Measurements from ENCODE around the gene CCSER1. TPM values are rescaled to one million over a fixed set of nuclear protein-coding genes. Genes with fewer than 3 reads are reported as not detected.

CCSER1 gene
- polyA plus RNA-seq, 3 donors: 16.8 to 22.5 (median 18.8) TPM

- DNase-seq: no peak
Measured at GRCh38 chr4:90189946-90190345, 62.8 kb downstream of the CCSER1 start.

- DNase-seq: no peak
Measured at GRCh38 chr4:90190525-90190924, 63.3 kb downstream of the CCSER1 start.

DNA sequence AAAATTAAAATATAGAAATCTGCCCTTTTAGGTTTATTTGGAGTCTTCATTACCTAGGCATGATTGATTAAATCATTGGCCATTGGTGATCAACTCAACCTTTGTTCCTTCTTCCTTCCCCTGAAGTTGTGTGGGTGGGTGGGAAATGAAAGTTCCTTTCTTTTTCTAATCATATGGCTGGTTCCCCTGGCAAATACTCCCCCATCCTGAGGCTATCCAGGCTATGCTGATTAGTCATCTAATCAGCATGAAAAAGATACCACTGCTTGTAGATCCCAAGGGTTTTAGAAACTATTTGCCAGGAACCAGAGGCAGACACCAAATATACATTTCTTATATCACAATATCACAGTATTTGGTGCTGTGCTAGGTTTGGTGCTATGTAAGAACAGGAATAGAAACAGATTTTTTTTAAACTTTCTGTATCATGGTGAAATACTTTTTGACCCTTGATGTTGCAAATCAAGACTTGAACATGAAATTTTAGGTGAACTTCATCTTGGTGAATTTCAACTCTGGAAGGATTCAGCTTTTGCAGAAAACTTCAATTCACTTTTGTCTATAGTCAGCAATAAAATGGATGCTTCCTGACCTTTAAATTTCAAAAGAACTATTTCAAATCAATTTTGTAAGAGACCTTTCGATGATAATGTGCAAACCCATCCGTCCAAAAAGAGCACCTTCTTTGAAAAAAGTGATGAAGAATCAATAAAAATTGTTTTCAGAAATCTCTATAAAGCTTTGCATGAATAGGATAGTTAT is 71.1 kb downstream of the CCSER1 start:
- no peak for DNase-seq

GRCh38 chr4:90207887-90208454 is 80.8 kb downstream of the CCSER1 start:
- no peak for DNase-seq

GRCh38 chr4:90209922-90210321 is 82.7 kb downstream of the CCSER1 start:
- DNase-seq: no peak

- DNase-seq: no peak
Measured at GRCh38 chr4:90211174-90211573, 84.0 kb downstream of the CCSER1 start.

- DNase-seq: no peak
Measured at GRCh38 chr4:90215286-90215685, 88.1 kb downstream of the CCSER1 start.

DNA sequence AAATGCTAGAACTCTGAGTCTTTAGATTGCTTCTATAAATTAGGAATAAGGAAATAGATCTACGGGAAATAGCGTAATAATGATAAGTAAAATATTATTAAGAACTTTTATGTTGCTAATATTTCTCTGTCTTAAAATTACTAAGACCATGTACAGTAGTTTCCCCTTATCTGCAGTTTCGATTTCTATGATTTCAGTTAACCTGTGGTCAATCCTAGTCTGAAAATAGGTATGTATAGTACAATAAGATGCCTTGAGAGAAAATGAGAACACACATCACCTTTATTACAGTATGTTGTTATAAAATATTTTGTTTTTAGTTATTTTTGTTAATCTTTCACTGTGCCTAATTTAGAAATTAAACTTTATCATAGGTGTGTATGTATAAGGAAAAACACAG is 92.6 kb downstream of the CCSER1 start:
- no peak for DNase-seq

- no peak for DNase-seq
Measured at GRCh38 chr4:90220459-90220858, 93.3 kb downstream of the CCSER1 start.

DNA sequence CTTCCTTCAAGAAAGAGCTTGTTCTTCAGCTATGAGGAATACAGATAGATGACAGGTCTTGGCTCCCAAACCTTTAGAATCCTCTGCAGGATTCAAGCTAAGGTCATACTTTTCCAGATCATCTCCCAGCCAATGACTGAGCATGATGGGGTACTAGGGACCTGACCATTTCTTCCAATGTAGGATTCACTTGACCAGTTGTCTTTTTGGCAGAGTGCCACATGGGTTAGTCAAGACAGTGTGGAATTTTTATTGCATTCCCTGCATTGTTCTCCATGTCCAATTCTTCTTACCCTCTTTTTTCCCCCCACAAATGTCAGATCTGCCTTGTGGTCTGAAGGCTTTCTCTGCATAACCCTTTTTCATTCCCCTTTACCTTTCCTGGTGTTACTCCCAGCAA is 99.5 kb downstream of the CCSER1 start:
- DNase-seq: no peak

GRCh38 chr4:90227177-90227576 is 100.0 kb downstream of the CCSER1 start:
- no peak for DNase-seq

- no peak for DNase-seq
Measured at GRCh38 chr4:90234916-90235547, 107.8 kb downstream of the CCSER1 start.

DNA sequence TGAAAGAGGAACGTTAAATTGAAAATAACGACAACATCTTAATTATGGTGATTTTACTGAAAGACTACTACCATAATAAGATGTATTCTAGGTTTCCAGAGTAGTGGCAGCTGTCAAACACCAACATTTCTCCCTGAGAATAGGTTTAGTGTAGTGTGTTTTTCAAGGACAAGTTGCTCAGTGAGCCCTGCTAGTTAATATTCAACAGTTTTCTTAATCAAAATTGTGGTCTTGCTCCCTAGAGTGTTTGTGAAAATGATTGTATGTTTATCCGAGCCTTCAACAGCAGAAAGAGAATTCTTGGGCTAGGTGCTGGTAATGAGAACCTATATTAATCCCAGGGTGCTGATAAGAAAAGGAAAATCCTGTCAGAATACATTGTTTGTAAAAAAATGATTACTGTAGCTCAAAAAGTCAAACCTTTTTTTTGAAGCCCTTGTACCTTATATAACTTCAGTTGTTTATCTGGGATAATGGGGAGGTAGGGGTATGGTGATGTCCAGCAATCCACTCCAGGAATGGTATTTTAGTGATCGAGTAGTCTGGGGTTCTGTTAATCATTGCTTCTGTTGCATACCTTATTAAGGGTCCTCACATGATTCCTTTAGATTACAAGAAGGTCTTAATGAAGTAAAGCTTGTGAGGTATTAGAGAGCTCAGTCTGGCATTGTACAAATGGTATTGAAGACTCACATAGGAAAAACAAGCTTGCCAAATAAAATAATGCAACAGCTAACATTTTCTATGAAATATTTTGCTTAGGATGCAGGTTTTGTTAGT is 110.7 kb downstream of the CCSER1 start:
- DNase-seq: peak; percentile 24

- DNase-seq: no peak
Measured at GRCh38 chr4:90240333-90240732, 113.1 kb downstream of the CCSER1 start.

DNA sequence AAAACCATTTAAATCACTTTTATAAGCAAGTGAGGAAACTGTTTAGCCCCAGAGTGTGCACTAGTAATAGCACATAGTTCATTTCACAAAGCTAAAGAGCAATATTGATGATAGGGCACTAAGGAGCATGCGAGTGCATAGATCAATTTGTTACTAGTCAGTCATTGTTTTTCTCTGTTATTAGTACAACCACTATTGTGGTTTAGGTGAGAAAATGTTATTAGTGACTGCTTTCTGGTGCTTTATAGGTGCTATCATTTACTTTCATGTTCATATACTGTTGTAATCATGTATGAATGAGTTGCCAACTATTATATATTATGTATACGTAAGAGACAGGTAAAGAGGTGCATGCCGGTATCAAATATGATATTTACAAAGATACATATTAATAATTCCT is 113.8 kb downstream of the CCSER1 start:
- DNase-seq: no peak

- no peak for DNase-seq
Measured at GRCh38 chr4:90245837-90246236, 118.6 kb downstream of the CCSER1 start.

DNA sequence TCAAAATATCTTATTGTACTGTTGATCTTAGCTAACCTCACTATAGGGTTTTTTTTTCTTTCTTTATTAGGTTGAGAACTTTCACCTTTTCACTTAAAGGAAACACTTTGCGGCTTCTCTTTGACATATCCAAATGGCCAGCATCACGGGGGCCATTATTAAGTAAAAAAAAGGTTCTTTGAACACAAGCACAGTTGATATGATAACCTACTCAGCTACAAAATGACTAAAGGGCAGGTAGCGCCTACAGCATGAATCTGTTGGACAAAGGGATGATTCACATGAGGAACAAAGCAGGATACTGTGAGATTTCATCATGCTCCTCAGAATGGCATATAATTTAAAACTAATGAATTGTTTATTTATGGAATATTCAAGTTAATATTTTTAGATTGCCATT is 119.6 kb downstream of the CCSER1 start:
- no peak for DNase-seq

DNA sequence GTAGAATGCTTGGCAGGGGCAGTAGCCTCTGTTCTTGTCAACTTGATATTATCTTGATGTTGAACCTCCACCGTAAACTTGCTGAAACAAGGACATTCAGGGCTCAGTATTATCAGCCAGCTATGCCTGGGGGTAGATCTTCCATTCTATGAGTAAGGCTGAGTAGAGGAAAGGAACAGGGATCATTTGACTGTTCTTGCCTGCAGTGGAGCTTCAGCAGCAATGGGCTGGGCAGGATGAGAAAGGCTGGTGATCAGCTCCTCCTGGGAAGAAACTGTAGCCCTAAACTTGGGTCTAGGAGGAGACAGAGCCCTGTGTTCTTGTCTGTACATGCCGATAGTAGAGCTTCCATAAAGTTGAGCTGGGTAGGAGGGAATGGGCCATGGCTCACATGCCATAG is 127.2 kb downstream of the CCSER1 start:
- no peak for DNase-seq

DNA sequence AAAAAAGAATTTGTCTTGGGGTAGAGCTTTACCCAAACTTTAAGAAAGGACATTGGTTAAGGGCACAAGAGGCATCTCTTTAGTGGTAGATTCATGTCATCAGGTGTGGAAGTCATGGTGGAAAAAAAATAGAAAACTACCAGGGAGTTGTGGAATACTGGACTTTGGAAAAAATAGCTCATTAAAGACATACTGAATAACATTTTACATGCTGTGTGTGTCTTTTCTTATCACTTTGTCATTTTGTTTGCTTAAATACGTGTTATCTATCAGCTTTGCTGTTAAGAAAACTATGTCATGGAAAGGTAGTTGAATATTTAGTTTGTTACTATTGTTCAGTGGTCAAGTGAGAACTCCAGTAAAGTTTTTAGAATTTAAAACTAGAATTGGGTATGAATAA is 147.0 kb downstream of the CCSER1 start:
- DNase-seq: no peak

GRCh38 chr4:90280954-90281353 is 153.8 kb downstream of the CCSER1 start:
- no peak for DNase-seq

DNA sequence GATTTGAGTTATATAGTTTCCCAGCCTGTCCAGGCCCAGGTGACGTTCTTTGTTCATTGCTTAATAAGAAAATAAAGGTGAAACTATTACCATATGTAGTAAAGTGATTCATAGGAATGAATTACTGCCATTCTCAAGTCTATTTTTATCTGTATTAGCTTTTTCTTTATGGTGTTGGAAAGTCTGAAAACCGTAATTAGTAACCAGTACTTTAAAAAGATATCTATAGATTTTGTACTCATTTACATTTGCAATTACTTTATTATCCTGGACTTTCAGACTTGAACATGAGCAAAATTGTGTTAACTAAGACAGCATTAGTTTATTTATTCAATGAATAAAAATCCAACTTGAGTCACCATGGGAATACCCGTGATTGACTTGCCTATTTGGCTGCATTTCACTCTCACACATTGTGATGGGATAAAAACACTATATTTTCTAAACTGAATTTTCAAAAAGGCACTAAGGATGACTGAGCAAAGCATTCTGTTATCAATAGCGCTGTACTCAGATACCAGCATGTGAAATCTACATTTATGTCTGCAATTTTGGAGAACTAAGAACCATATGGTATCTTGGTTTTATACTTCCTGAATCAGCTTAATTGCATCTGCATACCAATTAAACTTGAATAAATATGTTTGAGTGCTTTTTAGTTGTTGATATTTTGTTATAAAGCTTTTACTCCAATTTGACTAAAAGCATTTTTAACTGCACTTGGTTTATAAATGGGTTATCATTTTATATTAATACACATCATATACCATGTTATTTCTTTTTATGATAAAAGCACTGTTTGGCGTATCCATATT is 154.6 kb downstream of the CCSER1 start:
- no peak for DNase-seq

- no peak for DNase-seq
Measured at GRCh38 chr4:90290345-90290744, 163.2 kb downstream of the CCSER1 start.
